NCI-H748 treated with DMSO at 0.1 percent for 48 hours (cell line): Measurements from ENCODE around the gene CCDC110.

Source experiments
- DNase-seq: peaks from one replicate; lab custom pipeline; 2025; lab: John Stamatoyannopoulos, UW

CCDC110 gene

DNA sequence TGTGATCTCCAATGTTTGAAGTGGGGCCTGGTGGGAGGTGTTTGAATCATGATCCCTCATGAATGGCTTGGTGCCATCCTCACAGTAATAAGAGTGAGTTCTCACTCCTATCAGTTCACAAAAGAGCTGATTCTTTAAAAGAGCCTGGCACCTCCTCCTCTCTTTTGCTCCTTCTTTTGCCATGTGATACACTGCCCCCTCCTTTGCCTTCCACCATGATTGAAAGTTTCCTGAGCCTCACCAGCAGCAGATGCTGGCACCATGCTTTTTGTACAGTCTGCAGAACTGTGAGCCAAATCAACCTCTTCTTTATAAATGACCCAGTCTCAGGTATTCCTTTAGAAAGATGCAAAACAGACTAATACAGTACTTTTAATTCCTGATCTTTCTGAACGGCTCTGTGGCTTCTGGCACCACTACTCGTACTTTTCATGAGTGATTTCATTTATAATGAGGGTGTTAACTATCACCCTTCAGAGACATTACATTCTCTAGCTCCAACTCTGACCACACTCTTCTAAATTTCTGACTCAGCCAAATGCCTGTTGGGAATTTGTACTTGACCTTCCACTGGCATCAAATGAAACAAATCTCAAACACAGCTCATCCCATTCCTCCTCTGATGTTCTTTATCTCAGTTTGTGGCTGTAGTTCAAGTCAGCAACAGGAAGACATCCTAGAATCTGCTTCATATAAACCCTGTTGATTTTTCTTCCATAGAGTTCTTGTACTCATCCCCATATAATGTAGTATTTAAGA is 50.0 kb downstream of the CCDC110 start:
- DNase-seq = no peak

DNA sequence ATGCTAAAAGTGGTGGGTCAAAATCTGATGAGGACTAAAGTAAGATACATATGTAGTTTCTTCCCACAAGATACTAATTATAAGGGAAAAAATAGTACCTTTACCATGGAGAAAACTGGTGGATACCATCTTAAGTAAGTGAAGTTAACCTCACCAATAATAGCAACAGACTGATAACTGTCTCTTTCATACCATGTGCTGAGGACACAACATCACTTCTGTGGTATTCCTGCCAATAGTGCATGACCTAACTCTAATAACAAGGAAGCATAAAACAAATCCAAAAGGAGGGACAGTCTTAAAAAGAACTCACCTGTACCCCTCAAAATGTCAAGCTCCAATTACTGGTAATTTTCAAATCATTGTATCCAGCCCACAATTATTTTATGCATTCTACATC is 54.6 kb downstream of the CCDC110 start:
- DNase-seq = no peak

DNA sequence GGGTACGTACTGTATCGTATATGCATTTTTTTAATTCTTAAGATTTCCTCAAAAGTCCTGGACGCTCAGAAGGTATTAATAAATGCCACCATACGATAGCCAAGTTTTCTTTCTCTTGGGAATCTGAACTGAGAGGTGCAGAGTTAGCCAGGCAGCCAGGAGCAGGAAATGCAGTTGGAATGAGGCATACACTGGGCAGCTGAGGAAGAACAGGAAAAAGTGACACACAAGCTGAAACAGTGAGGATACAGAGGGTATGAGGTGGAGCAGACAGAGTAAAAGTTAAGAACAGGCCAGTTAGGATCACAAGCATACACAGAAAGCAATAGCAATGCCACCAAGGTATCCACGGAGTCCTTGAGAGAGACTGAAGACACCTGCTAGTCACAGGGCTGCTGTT is 59.1 kb downstream of the CCDC110 start:
- no peak for DNase-seq

DNA sequence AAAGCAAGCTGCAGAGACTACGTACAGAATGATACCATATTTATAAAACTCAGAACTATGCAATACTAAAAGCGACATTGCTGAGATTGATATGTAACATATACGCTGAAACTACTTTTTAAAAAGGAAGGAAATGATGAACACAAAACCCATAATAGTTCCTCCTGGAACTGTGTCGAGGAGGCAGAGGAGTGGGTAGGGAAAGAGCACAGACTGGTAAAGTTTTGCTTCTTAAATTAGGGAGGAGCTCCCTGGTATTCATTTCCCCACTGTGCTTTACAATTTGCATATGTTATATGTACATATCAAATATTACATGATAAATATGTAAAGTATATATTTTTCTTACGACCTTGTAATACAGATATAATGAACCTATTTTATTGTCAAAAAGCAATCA is 59.7 kb downstream of the CCDC110 start:
- no peak for DNase-seq

DNA sequence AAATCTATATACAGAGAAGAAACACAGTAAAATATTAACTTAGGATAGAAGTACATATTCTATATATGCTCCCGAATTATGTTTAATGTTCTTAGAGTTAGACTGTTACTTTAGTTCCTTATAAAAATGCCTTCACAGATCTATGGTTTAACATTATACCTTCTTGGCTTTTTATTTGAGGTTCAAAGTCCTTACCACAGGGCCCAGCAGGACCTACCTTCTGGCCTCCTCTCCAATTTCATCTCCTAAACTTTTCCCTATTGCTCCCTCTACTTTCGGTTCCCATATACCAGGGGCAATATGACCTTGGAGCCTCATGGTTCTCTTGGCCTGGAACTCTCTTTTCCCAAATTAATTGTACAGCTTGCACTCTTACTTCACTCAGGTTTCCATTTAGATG is 63.1 kb downstream of the CCDC110 start:
- DNase-seq = no peak

DNA sequence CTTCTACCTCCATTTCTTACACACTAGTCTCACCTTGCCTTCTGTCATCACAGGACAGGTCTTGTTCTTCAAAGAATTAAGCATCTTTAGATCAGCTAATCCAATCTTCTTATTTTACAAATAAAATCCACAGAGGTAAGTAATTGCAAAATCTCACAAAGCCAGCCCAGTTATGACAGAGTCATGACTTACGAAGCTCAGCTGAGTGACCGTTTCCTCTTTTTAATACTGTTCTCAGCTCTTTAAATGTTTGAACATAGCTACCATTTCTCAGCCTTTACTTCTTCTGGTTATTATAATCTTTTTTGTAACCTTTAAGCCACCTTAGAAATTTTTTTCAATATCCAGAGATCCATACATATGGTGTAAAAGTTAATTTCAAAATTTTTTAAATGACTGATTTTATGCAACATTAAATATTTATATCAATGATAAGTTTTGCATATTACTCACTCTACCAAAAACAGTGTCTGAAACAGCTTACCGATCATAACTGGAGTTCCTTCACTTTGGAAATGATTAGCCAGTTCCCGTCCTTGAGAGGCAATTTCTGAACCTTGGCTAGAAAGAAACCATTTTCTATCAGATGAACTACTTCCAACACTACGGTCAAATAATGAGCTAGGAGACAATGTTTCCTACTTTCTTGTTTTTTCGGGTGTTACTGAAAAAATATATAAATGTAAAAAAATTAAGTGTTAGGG is 66.1 kb downstream of the CCDC110 start:
- DNase-seq = no peak

DNA sequence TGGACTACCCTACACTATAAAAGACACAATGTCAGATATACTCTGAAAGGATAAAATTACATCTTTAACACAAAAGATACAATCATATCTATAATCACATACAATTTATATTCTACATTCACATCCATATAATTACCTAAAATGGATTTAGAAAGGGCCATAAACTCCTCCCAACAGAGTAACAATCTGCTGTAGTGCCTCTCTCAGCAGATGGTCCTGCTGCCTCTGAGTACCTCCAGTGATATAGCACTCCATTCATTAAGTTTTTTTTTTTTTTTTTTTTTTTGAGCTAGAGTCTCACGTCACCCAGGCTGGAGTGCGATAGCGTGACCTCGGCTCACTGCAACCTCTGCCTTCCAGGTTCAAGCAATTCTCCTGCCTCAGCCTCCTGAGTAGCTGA is 67.5 kb downstream of the CCDC110 start:
- no peak for DNase-seq

DNA sequence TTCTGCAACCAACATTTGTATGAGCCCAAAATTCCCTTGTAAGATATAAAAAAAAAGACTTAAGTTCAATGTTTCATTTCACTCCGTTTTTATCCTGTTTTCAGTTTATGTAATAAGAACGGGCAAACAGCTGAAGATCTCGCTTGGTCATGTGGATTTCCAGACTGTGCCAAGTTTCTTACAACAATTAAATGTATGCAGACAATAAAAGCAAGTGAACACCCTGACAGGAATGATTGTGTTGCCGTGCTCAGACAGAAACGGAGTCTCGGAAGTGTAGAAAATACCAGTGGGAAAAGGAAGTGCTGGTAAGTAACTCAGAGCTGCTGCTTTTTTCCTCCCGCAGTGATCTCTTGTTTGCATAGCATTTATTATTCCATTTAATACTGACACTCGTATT is 72.1 kb downstream of the CCDC110 start:
- DNase-seq = peak; percentile 39

DNA sequence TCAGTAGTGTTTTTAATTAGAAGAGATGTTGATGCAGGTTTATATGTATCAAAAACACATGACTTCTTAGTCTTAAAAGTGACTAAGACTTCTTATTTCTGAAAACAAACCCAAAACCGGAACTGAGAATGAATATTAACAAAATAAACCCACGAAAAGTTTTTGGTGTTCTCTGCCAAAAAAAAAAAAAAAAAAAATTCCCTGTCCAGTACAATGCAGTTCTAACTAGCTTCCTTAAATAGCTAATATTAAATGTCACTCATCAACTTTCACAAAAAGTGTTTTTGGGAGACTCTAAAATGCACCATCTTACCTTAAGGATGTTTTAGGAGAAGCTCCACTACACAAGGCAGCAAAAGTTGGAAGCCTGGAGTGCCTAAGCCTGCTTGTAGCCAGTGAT is 72.9 kb downstream of the CCDC110 start:
- DNase-seq = no peak

DNA sequence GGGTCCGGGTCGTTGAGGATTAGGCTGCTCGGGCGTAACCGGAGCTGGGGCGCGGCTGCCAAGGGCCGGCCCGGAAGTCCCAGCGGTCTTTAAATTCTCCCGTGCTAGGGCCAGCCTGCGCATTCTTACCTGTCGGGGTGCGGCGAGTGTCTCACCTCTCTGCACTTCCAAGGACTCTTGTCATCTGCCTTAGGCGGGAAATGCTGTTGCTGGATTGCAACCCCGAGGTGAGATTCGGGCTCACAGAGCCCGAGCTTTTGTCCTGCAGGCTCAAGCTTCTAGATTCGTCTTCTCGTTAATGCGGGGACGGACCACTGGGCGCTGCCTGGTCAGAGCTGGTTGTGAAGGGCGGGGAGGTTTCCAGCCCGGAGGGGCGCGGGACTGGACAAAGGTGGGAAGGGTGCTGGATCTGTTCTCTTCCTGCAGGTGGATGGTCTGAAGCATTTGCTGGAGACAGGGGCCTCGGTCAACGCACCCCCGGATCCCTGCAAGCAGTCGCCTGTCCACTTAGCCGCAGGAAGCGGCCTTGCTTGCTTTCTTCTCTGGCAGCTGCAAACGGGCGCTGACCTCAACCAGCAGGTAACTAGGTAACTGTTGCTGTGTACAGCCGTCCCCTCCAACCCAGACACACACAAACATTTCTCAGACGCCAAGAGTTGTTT is 74.7 kb downstream of the CCDC110 start, which contains the start of gene ANKRD37:
TSS of gene ANKRD37 (plus strand) at position 118 of the 662 bp plus-strand sequence. CDS start at position 201, 83 bp downstream.
- DNase-seq = peak; percentile 52

DNA sequence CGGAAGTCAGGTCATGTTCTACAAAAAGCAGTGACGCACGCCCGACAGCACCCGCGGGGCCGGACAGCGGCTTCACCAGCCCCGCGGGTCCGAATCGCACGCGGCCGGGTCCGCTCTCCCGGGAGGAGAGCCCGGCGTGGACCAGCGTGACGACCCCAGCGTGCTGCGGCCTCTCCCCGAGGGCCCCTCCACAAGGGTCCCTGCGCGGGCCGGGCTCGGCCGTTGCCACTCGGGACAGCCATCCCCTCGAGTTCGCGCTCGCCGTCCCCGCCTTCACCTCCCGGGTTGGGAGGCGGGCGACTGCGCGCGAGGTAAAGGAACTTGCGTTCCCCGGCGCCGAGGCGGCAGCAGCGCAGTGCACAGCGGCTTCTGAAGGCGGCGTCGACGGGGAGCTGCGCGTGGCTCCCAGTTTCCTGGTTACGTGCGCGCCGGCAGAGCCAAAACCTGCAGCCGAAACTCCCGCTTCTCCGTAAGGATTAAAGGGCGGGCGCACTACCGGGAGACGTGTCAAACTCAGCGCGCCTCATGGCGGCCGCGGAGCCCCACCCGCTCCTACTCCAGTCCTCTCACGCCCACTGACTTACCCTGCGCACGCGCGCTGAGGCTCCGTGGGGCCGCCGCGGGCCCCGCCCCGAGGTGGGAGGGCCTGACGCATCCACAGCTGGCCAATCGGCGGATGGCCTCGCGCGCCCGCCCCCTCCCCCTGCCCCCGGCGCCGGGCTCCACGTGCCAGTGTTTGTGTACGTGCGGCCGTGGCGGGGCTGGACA is 75.4 kb downstream of the CCDC110 start:
- peak; percentile 90 for DNase-seq

DNA sequence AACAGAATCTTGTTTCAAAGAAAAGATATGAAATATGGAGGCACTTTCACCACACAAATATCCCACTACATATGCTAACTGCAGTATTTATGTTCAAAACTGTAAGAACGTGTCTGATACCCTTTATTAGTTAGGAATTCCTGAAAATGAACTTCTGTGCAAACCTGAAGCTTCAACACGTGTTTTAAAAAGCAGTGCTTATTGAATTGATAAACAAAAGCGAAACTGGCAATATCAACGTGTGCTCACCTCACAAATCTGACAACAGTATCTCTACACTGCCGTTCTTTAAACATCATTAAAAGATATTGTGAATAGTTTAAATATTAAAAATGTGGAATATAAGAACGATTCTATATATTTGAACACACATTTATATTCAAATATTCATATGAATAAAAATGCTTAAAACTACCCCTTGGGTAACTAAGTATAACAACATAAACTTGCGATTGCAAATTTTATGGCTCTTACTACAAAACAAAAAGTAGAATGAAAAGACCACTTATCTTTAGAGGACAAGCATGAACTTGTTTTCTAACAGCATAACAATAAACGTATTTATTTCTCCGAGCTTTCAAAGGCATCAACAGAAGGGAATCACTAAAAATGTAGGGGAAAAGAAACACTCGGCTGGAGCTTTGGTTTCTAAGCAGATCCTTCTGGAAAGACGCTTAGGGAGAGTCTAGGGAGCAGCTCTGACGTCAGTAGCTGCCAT is 76.1 kb downstream of the CCDC110 start, which contains the start of gene LRP2BP:
TSS of gene LRP2BP (minus strand) at position 687 of the 718 bp plus-strand sequence. CDS start 17,738 bp downstream, outside the sequence.
- peak; percentile 68 for DNase-seq
